Suprapubic skin (tissue), 3 donors: ENCODE results near the gene FZD4.

ENCODE experiments used
- EP300 ChIP-seq: sonication (generic); formaldehyde crosslinking; IDR thresholded peaks from one replicate; pipeline ENCODE4 v1.6.1; 2017; ENCODE audit warnings: antibody characterized with exemption
- POLR2A ChIP-seq, 2 donors: fragments of 450-650 bp; IDR thresholded peaks; one replicate each; pipeline ENCODE4 v1.6.1; 2017; ENCODE audit warnings: antibody characterized with exemption in 2 of 2, mild to moderate bottlenecking in 2 of 2, moderate library complexity in 2 of 2
- TF ChIP-seq, protein P1 (sequence below), 2 donors: fragments of 200-600 bp in 1 of 2; fragments of 450-650 bp in 1 of 2; sonication (generic) in 1 of 2; IDR thresholded peaks; one replicate each; pipeline ENCODE4 v1.5.1; 2016 to 2019; ENCODE audit warnings: antibody characterized with exemption in 2 of 2, mild to moderate bottlenecking in 1 of 2, moderate library complexity in 1 of 2

DNA sequence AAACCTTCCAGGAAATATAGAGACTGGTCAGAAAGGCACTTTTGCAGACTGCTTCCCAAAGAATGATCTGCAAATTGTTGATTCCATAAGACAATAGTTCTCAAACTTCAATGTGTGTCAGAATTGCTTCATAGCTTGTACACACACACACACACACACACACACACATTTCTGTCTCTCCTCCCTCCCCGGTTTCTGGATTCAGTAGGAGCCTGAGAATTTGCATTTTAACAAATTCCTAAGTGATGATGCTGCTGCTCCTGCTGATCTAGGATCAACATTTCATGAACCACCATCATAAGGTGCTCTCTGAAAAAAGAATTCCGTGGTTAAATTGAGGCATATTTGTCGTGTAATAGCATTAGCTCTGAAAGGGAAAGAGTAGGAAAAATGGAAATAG is 35.3 kb upstream of the FZD4 start:
- TF ChIP-seq EP300 = no peak
- TF ChIP-seq, protein P1, sequence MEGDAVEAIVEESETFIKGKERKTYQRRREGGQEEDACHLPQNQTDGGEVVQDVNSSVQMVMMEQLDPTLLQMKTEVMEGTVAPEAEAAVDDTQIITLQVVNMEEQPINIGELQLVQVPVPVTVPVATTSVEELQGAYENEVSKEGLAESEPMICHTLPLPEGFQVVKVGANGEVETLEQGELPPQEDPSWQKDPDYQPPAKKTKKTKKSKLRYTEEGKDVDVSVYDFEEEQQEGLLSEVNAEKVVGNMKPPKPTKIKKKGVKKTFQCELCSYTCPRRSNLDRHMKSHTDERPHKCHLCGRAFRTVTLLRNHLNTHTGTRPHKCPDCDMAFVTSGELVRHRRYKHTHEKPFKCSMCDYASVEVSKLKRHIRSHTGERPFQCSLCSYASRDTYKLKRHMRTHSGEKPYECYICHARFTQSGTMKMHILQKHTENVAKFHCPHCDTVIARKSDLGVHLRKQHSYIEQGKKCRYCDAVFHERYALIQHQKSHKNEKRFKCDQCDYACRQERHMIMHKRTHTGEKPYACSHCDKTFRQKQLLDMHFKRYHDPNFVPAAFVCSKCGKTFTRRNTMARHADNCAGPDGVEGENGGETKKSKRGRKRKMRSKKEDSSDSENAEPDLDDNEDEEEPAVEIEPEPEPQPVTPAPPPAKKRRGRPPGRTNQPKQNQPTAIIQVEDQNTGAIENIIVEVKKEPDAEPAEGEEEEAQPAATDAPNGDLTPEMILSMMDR (IDR thresholded peaks at IDR 0.05) = no peak
- no peak for TF ChIP-seq POLR2A (IDR thresholded peaks at IDR 0.05)
